ENCODE results near the gene PROZ. TPM values are rescaled to one million over a fixed set of nuclear protein-coding genes. Genes with fewer than 3 reads are reported as not detected.

Gene PROZ
- total and polyA plus RNA-seq, 10 donors, result 0.11 TPM; not detected in 9

- WGBS, 5 donors, result 8 to 17% (median 13%) methylated on average over 32 to 60 of the region's 60 CpGs
- intact Hi-C loops (cut with DNase I; ENCODE audit: low total_unique reads), result loop anchor here (10.0 kb wide), 1 partner anchor 52 kb away; the partner anchor contains the start of genes CUL4A and PCID2
- peak overlapping the region; percentile 32 to 79 (median 70) for H3K27ac ChIP-seq
These were observed 5.3 kb upstream of the PROZ start for GRCh38 chr13:113152984-113153809.

GRCh38 chr13:113153810-113154748, 4.4 kb upstream of the PROZ start:
- 5 to 10% (median 7%) methylated on average over 20 to 33 of the region's 76 CpGs for WGBS, 5 donors
- TF ChIP-seq CTCF (IDR thresholded peaks at IDR 0.05 in 8 of 11, conservative IDR thresholded peaks at IDR 0.05 in 3 of 11) (no peak), POLR2A (IDR thresholded peaks at IDR 0.05) (no peak), POLR2AphosphoS5 (IDR thresholded peaks at IDR 0.05) (peak; percentile 91 to 97 (median 91))
- Histone ChIP-seq H3K36me3 (no peaks in the 10 kb centered on the region), H3K27ac (peak overlapping the region; percentile 32 to 79 (median 70)), H3K4me3 (peak overlapping the region; percentile 10 to 63 (median 40)), H3K4me1 (peaks cover 7 to 29% (median 19%) of the 10 kb centered on the region in 6 donors), H3K27me3 (replicated peaks in 1 of 7) (peaks cover 0 to 51% (median 0%) of the 10 kb centered on the region in 7 donors), H3K9me3 (peaks cover 0 to 15% (median 3%) of the 10 kb centered on the region in 8 donors)
- intact Hi-C loops (cut with DNase I; ENCODE audit: low total_unique reads), result loop anchor here (10.0 kb wide), 1 partner anchor 51 kb away; the partner anchor contains the start of genes CUL4A and PCID2
- peak; percentile 92 for DNase-seq

More at GRCh38 chr13:113152984-113153809, 5.3 kb upstream of the PROZ start:
- peaks cover 7 to 29% (median 19%) of the 10 kb centered on the region in 6 donors for H3K4me1 ChIP-seq
- peak overlapping the region; percentile 12 to 63 (median 40) for H3K4me3 ChIP-seq
- H3K9me3 ChIP-seq, result peaks cover 0 to 15% (median 3%) of the 10 kb centered on the region in 8 donors
- H3K36me3 ChIP-seq, result no peaks in the 10 kb centered on the region
- DNase-seq, result peak; percentile 92
- peaks cover 0 to 43% (median 0%) of the 10 kb centered on the region in 7 donors for H3K27me3 ChIP-seq (replicated peaks in 1 of 7)
- TF ChIP-seq POLR2A (IDR thresholded peaks at IDR 0.05), result no peak
- TF ChIP-seq CTCF (IDR thresholded peaks at IDR 0.05 in 8 of 11, conservative IDR thresholded peaks at IDR 0.05 in 3 of 11), result no peak
- TF ChIP-seq POLR2AphosphoS5 (IDR thresholded peaks at IDR 0.05), result no peak

GRCh38 chr13:113155201-113155600, 3.2 kb upstream of the PROZ start:
- peaks cover 0 to 15% (median 3%) of the 10 kb centered on the region in 8 donors for H3K9me3 ChIP-seq
- peak overlapping the region in 1 of 8 donors; percentile 69 for H3K27ac ChIP-seq
- no peak for DNase-seq
- intact Hi-C loops (cut with DNase I; ENCODE audit: low total_unique reads), result loop anchor here (10.0 kb wide), 1 partner anchor 50 kb away; the partner anchor contains the start of genes CUL4A and PCID2
- no peak for TF ChIP-seq POLR2AphosphoS5 (IDR thresholded peaks at IDR 0.05)
- TF ChIP-seq CTCF (IDR thresholded peaks at IDR 0.05 in 8 of 11, conservative IDR thresholded peaks at IDR 0.05 in 3 of 11), result no peak
- TF ChIP-seq POLR2A (IDR thresholded peaks at IDR 0.05), result no peak
- no peak overlapping the region for H3K4me3 ChIP-seq
- peaks cover 7 to 29% (median 19%) of the 10 kb centered on the region in 6 donors for H3K4me1 ChIP-seq
- 84 to 94% (median 88%) methylated on average over 3 of the region's 3 CpGs for WGBS, 5 donors
- peaks cover 0 to 54% (median 0%) of the 10 kb centered on the region in 7 donors for H3K27me3 ChIP-seq (replicated peaks in 1 of 7)
- H3K36me3 ChIP-seq, result no peaks in the 10 kb centered on the region
